PC-3 (cell line): ENCODE measurements around the gene PSMD6. TPM values are rescaled to one million over a fixed set of nuclear protein-coding genes. Genes with fewer than 3 reads are reported as not detected.

Experiments used
- ATAC-seq: fragments of 200-7000 bp; cut with Tn5 transposase; 2 replicates; pipeline ENCODE4 v1.9.1; 2020; ENCODE audit warnings: mild to moderate bottlenecking, moderate library complexity
- BruUV-seq: library from RNA; stranded (reverse); fragments of 400-500 nt; replicated peaks from 2 replicates; lab custom pipeline; 2021; lab: Mats Ljungman, UMichigan
- CTCF ChIA-PET: fragments of 300-600 bp; sonication (Branson Sonifier 250); formaldehyde crosslinking; loops from one replicate; lab custom pipeline; 2022; ENCODE audit warnings: antibody characterized with exemption; lab: Charles Lee
- POLR2A ChIA-PET: fragments of 300-600 bp; sonication (Branson Sonifier 250); formaldehyde crosslinking; loops from one replicate; lab custom pipeline; 2022; ENCODE audit warnings: antibody characterized with exemption; ENCODE audit not compliant: unreplicated experiment; lab: Charles Lee
- DNase-seq: peaks from one replicate; pipeline ENCODE4 v3.0.0-alpha.2; 2015
- H2AFZ ChIP-seq: fragments of 300-600 bp; sonication (generic); 2 replicates; pipeline ENCODE4 v1.6.0; 2016; ENCODE audit warnings: antibody characterized with exemption, low read length
- H3F3A ChIP-seq: fragments of 300-600 bp; sonication (generic); one replicate; pipeline ENCODE4 v1.6.0; 2017; ENCODE audit warnings: antibody characterized with exemption, low read length, control low read depth, mild to moderate bottlenecking; ENCODE audit not compliant: unreplicated experiment
- H3K27ac ChIP-seq: fragments of 300-600 bp; sonication (generic); 2 replicates; pipeline ENCODE4 v1.5.1; 2016; ENCODE audit warnings: mild to moderate bottlenecking, low read length
- H3K27me3 ChIP-seq: fragments of 300-600 bp; sonication (generic); 2 replicates; pipeline ENCODE4 v1.6.1; 2016; ENCODE audit warnings: low read length, mixed read lengths
- H3K36me3 ChIP-seq: fragments of 300-600 bp; sonication (generic); 2 replicates; pipeline ENCODE4 v1.6.1; 2016; ENCODE audit warnings: low read depth, mixed run types, low read length, mixed read lengths
- H3K4me1 ChIP-seq: fragments of 300-600 bp; sonication (generic); 2 replicates; pipeline ENCODE4 v1.5.1; 2016; ENCODE audit warnings: low read length; ENCODE audit not compliant: insufficient read depth
- H3K4me2 ChIP-seq: fragments of 300-600 bp; sonication (generic); 2 replicates; pipeline ENCODE4 v1.6.0; 2016; ENCODE audit warnings: low read length
- H3K4me3 ChIP-seq: fragments of 300-600 bp; sonication (generic); 2 replicates; pipeline ENCODE4 v1.5.1; 2016; ENCODE audit warnings: mild to moderate bottlenecking, low read length, mixed read lengths
- H3K79me2 ChIP-seq: fragments of 300-600 bp; sonication (generic); 2 replicates; pipeline ENCODE4 v1.6.1; 2017; ENCODE audit warnings: low read length, mixed read lengths
- H3K9ac ChIP-seq: fragments of 300-600 bp; sonication (generic); 2 replicates; pipeline ENCODE4 v1.6.0; 2016; ENCODE audit warnings: mild to moderate bottlenecking, low read length
- H3K9me2 ChIP-seq: fragments of 300-600 bp; sonication (generic); replicated peaks from 2 replicates; pipeline ENCODE4 v1.6.1; 2016; ENCODE audit warnings: mixed run types, low read length, mixed read lengths
- H3K9me3 ChIP-seq: fragments of 300-600 bp; sonication (generic); 2 replicates; pipeline ENCODE4 v1.6.1; 2016; ENCODE audit warnings: low read length, mixed read lengths
- H4K20me1 ChIP-seq: fragments of 300-600 bp; sonication (generic); 2 replicates; pipeline ENCODE4 v1.6.1; 2016; ENCODE audit warnings: low read length, mixed read lengths
- CTCF ChIP-seq: fragments of 300-600 bp; sonication (generic); conservative IDR thresholded peaks from 2 replicates; pipeline ENCODE4 v1.5.1; 2017; ENCODE audit warnings: antibody characterized with exemption, low read depth, mild to moderate bottlenecking, low read length
- EZH2 ChIP-seq: fragments of 300-600 bp; sonication (generic); IDR thresholded peaks from one replicate; pipeline ENCODE4 v1.6.1; 2017; ENCODE audit warnings: antibody characterized with exemption, mild to moderate bottlenecking, low read length; ENCODE audit not compliant: unreplicated experiment
- EZH2phosphoT487 ChIP-seq: fragments of 300-600 bp; sonication (generic); IDR thresholded peaks from 2 replicates; pipeline ENCODE4 v1.6.1; 2018; ENCODE audit warnings: mild to moderate bottlenecking, antibody characterized with exemption, low read length, borderline replicate concordance
- intact Hi-C: fragments of 100-400 bp; cut with micrococcal nuclease; formaldehyde crosslinking; loops from 2 replicates; pipeline ENCODE4 v1.9.0; 2023
- total RNA-seq: library from RNA; depleted of rRNA; stranded (reverse); fragments of >200 nt; gene quantifications from 2 replicates; pipeline ENCODE4 v1.2.3, GENCODE V29; 2014

Gene PSMD6
- total RNA-seq, 1 experiment from 2014 or later = 80.7 TPM

- no TSS peak for BruUV-seq
These were observed 16.0 kb upstream of the PSMD6 start for GRCh38 chr3:64039332-64039731.

GRCh38 chr3:64038253-64038767 is 15.0 kb upstream of the PSMD6 start:
- H3K9me2 ChIP-seq = no peaks in the 10 kb centered on the region
- H3K36me3 ChIP-seq = no peaks in the 10 kb centered on the region
- no peak overlapping the region for H2AFZ ChIP-seq
- no peaks in the 10 kb centered on the region for H3K9me3 ChIP-seq
- H3K4me2 ChIP-seq = no peak overlapping the region
- no peak overlapping the region for H3K27ac ChIP-seq
- TF ChIP-seq EZH2 (no peak), EZH2phosphoT487 (no peak), CTCF (no peak)
- DNase-seq (no peak), ATAC-seq (no peak)
- no peaks in the 10 kb centered on the region for H3F3A ChIP-seq
- H3K27me3 ChIP-seq = no peaks in the 10 kb centered on the region
- H4K20me1 ChIP-seq = no peaks in the 10 kb centered on the region
- no peak overlapping the region for H3K9ac ChIP-seq
- intact Hi-C loops = no loop called here
- H3K4me3 ChIP-seq = no peak overlapping the region
- BruUV-seq = no TSS peak
- no peaks in the 10 kb centered on the region for H3K4me1 ChIP-seq
- ChIA-PET POLR2A (no interaction called here), CTCF (no interaction called here)
- no peaks in the 10 kb centered on the region for H3K79me2 ChIP-seq

More at GRCh38 chr3:64039332-64039731, 16.0 kb upstream of the PSMD6 start:
- no peaks in the 10 kb centered on the region for H3F3A ChIP-seq
- no peak overlapping the region for H3K4me3 ChIP-seq
- H3K27ac ChIP-seq = no peak overlapping the region
- H3K9me2 ChIP-seq = no peaks in the 10 kb centered on the region
- H2AFZ ChIP-seq = no peak overlapping the region
- peaks cover 6% of the 10 kb centered on the region; the same call in 1 of the 2 replicates for H3K4me1 ChIP-seq
- TF ChIP-seq EZH2 (no peak), EZH2phosphoT487 (no peak), CTCF (no peak)
- H3K9me3 ChIP-seq = no peaks in the 10 kb centered on the region
- H3K27me3 ChIP-seq = no peaks in the 10 kb centered on the region
- no peak overlapping the region for H3K4me2 ChIP-seq
- no peak overlapping the region for H3K9ac ChIP-seq
- no peaks in the 10 kb centered on the region for H3K79me2 ChIP-seq
- ChIA-PET CTCF (no interaction called here), POLR2A (no interaction called here)
- no peaks in the 10 kb centered on the region for H4K20me1 ChIP-seq
- no peaks in the 10 kb centered on the region for H3K36me3 ChIP-seq
- DNase-seq (no peak), ATAC-seq (no peak)
- intact Hi-C loops = no loop called here

- Histone ChIP-seq H3K4me3 (no peak overlapping the region), H3K9me3 (no peaks in the 10 kb centered on the region), H3K79me2 (no peaks in the 10 kb centered on the region), H3K27ac (no peak overlapping the region), H3K27me3 (no peaks in the 10 kb centered on the region), H3K9me2 (no peaks in the 10 kb centered on the region), H3K9ac (no peak overlapping the region), H3K4me1 (no peaks in the 10 kb centered on the region), H4K20me1 (no peaks in the 10 kb centered on the region), H3K4me2 (no peak overlapping the region), H3F3A (no peaks in the 10 kb centered on the region), H3K36me3 (no peaks in the 10 kb centered on the region), H2AFZ (no peak overlapping the region)
- no peak for TF ChIP-seq EZH2phosphoT487
- TF ChIP-seq CTCF = no peak
- TF ChIP-seq EZH2 = no peak
- ChIA-PET POLR2A (no interaction called here), CTCF (no interaction called here)
- no peak for ATAC-seq
- BruUV-seq = no TSS peak
- intact Hi-C loops = no loop called here
- no peak for DNase-seq
These were observed 13.8 kb upstream of the PSMD6 start for GRCh38 chr3:64037084-64037483.
